HL-60 (cell line): ENCODE data around the gene GLIS1.

Source experiments
- DNase-seq, 2 experiments: peaks; one replicate each; pipeline ENCODE4 v3.0.0-alpha.2; 2010 to 2020; ENCODE audit warnings: low read depth in 1 of 2, low spot score in 1 of 2
- H3K27ac ChIP-seq: fragments of 250-450 bp; sonication (Bioruptor Pico); replicated peaks from 2 replicates; pipeline ENCODE4 v1.5.1; 2020; ENCODE audit warnings: mild to moderate bottlenecking, moderate library complexity
- H3K27me3 ChIP-seq: fragments of 250-450 bp; sonication (Bioruptor Pico); 2 replicates; pipeline ENCODE4 v1.5.1; 2021; ENCODE audit warnings: mild to moderate bottlenecking, moderate library complexity; ENCODE audit not compliant: insufficient read depth, poor library complexity, severe bottlenecking
- H3K4me3 ChIP-seq: replicated peaks from 2 replicates; pipeline ENCODE4 v1.5.1; 2011; ENCODE audit warnings: mild to moderate bottlenecking, control low read depth, low read length; ENCODE audit not compliant: insufficient read depth
- CTCF ChIP-seq: IDR thresholded peaks from one replicate; pipeline ENCODE4 v1.5.1; 2011; ENCODE audit warnings: low read length, control low read depth, inconsistent platforms; ENCODE audit not compliant: insufficient read depth
- GABPA ChIP-seq: IDR thresholded peaks from 2 replicates; pipeline ENCODE4 v1.6.1; 2012; ENCODE audit warnings: low read depth
- POLR2AphosphoS5 ChIP-seq: IDR thresholded peaks from 2 replicates; pipeline ENCODE4 v1.6.1; 2012; ENCODE audit warnings: low read depth
- REST ChIP-seq: IDR thresholded peaks from 2 replicates; pipeline ENCODE4 v1.6.1; 2012; ENCODE audit warnings: low read depth; ENCODE audit not compliant: insufficient replicate concordance
- SPI1 ChIP-seq: IDR thresholded peaks from 2 replicates; pipeline ENCODE4 v1.6.1; 2012; ENCODE audit warnings: low read depth, mild to moderate bottlenecking, borderline replicate concordance

GLIS1 gene

GRCh38 chr1:53605181-53605580 lies 133.8 kb downstream of the GLIS1 start:
- Histone ChIP-seq H3K27ac (no peak overlapping the region), H3K4me3 (no peak overlapping the region), H3K27me3 (no peaks in the 10 kb centered on the region)
- DNase-seq, result no peak
- TF ChIP-seq POLR2AphosphoS5, result no peak

GRCh38 chr1:53604291-53604919 lies 134.6 kb downstream of the GLIS1 start:
- DNase-seq, result no peak
- Histone ChIP-seq H3K4me3 (no peak overlapping the region), H3K27me3 (no peaks in the 10 kb centered on the region), H3K27ac (no peak overlapping the region)
- TF ChIP-seq POLR2AphosphoS5 (no peak), GABPA (no peak), CTCF (no peak), REST (no peak), SPI1 (no peak)

GRCh38 chr1:53603431-53603830 lies 135.5 kb downstream of the GLIS1 start:
- no peaks in the 10 kb centered on the region for H3K27me3 ChIP-seq
- H3K27ac ChIP-seq, result no peak overlapping the region
- TF ChIP-seq REST (no peak), POLR2AphosphoS5 (no peak), SPI1 (no peak)
- no peak overlapping the region for H3K4me3 ChIP-seq
- DNase-seq, result no peak

GRCh38 chr1:53601867-53602775 lies 136.8 kb downstream of the GLIS1 start:
- DNase-seq, result no peak
- H3K27me3 ChIP-seq, result no peaks in the 10 kb centered on the region
- no peak for TF ChIP-seq SPI1
- no peak for TF ChIP-seq CTCF
- no peak for TF ChIP-seq POLR2AphosphoS5
- no peak for TF ChIP-seq REST
- TF ChIP-seq GABPA, result no peak
- no peak overlapping the region for H3K27ac ChIP-seq
- no peak overlapping the region for H3K4me3 ChIP-seq
